ENCODE data around the gene SPPL3. TPM values are rescaled to one million over a fixed set of nuclear protein-coding genes. Genes with fewer than 3 reads are reported as not detected.

Gene SPPL3
- total RNA-seq, 1 donor from 2014 or later = 67.6 TPM

- Mint-ChIP-seq H3K4me3 (no peak overlapping the region), H3K36me3 (no peaks in the 10 kb centered on the region), H3K9me3 (no peaks in the 10 kb centered on the region), H3K27me3 (no peaks in the 10 kb centered on the region), H3K27ac (no peak overlapping the region), H3K4me1 (ENCODE audit: unreplicated experiment) (no peaks in the 10 kb centered on the region)
- no peak for DNase-seq (ENCODE audit: extremely low spot score, unreplicated experiment)
- no peak for TF ChIP-seq CTCF (conservative IDR thresholded peaks at IDR 0.05)
These were observed 155.9 kb downstream of the SPPL3 start for GRCh38 chr12:120748242-120748641.

GRCh38 chr12:120744922-120745493 is 159.2 kb downstream of the SPPL3 start:
- no peaks in the 10 kb centered on the region for H3K27me3 Mint-ChIP-seq
- no peaks in the 10 kb centered on the region for H3K9me3 Mint-ChIP-seq
- DNase-seq (ENCODE audit: extremely low spot score, unreplicated experiment) = no peak
- H3K27ac Mint-ChIP-seq = no peak overlapping the region
- no peaks in the 10 kb centered on the region for H3K36me3 Mint-ChIP-seq
- no peaks in the 10 kb centered on the region for H3K4me1 Mint-ChIP-seq (ENCODE audit: unreplicated experiment)
- H3K4me3 Mint-ChIP-seq = no peak overlapping the region
- TF ChIP-seq CTCF (conservative IDR thresholded peaks at IDR 0.05) = no peak

- Mint-ChIP-seq H3K9me3 (no peaks in the 10 kb centered on the region), H3K36me3 (no peaks in the 10 kb centered on the region), H3K27ac (no peak overlapping the region), H3K27me3 (no peaks in the 10 kb centered on the region), H3K4me1 (ENCODE audit: unreplicated experiment) (no peaks in the 10 kb centered on the region), H3K4me3 (no peak overlapping the region)
- no peak for TF ChIP-seq CTCF (conservative IDR thresholded peaks at IDR 0.05)
- DNase-seq (ENCODE audit: extremely low spot score, unreplicated experiment) = no peak
These were observed 162.4 kb downstream of the SPPL3 start for GRCh38 chr12:120741476-120742421.

- Mint-ChIP-seq H3K9me3 (no peaks in the 10 kb centered on the region), H3K27ac (no peak overlapping the region), H3K27me3 (no peaks in the 10 kb centered on the region), H3K4me3 (no peak overlapping the region), H3K36me3 (no peaks in the 10 kb centered on the region), H3K4me1 (ENCODE audit: unreplicated experiment) (no peaks in the 10 kb centered on the region)
- no peak for TF ChIP-seq CTCF (conservative IDR thresholded peaks at IDR 0.05)
- no peak for DNase-seq (ENCODE audit: extremely low spot score, unreplicated experiment)
These were observed 163.3 kb downstream of the SPPL3 start for GRCh38 chr12:120740871-120741270.

DNA sequence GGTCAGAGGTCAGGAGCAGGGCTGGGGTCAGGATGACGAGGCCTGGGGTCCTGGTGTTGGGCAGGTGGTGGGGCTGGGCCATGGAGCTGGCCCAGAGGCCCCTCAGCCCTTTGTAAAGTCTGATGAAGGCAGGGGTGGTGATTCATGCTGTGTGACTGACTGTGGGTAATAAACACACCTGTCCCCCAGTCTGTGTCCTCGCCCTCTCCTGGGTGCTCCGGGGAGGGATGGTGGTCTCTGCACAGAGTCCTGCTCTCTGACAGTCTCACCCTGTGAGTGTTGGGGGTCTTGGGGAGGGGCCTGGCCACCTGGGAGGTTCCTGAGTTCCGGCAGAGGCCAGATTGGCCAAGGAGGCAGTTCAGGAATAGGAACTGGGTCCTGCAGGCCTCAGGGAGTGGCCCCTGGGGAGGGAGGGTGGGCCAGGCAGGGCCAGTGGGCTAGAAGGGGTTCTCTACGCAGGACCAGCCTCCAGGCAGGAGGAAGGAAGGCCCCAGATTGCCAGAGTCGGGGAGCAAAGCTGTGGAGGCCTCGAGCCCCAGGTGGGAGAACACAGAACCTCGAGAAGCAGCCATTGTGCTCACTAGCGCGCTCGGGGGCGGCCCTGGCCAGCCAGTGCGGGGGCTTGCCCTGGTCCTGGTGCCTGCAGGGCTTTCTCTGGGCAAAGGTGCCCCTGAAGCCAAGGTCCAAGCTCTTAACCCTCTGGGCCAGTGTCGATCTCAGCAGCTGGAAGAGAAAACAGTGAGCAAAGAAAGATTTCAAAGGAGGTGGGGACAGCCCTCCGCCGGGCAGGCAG is 164.1 kb downstream of the SPPL3 start:
- H3K36me3 Mint-ChIP-seq = no peaks in the 10 kb centered on the region
- no peak for TF ChIP-seq CTCF (conservative IDR thresholded peaks at IDR 0.05)
- DNase-seq (ENCODE audit: extremely low spot score, unreplicated experiment) = no peak
- no peaks in the 10 kb centered on the region for H3K27me3 Mint-ChIP-seq
- H3K4me1 Mint-ChIP-seq (ENCODE audit: unreplicated experiment) = no peaks in the 10 kb centered on the region
- no peaks in the 10 kb centered on the region for H3K9me3 Mint-ChIP-seq
- no peak overlapping the region for H3K27ac Mint-ChIP-seq
- H3K4me3 Mint-ChIP-seq = no peak overlapping the region
